Endothelial cell (in vitro differentiated cells): ENCODE data around the gene CD274. TPM values are rescaled to one million over a fixed set of nuclear protein-coding genes. Genes with fewer than 3 reads are reported as not detected.

ENCODE experiments used
- DNase-seq: peaks from one replicate; pipeline ENCODE4 v3.0.0; 2021; ENCODE audit warnings: low spot score
- H3K27ac Mint-ChIP-seq: one replicate; pipeline ENCODE4 v1.8.0; 2021; ENCODE audit warnings: mixed read lengths, inconsistent platforms; ENCODE audit not compliant: unreplicated experiment
- H3K27me3 Mint-ChIP-seq: one replicate; pipeline ENCODE4 v1.8.0; 2021; ENCODE audit warnings: mild to moderate bottlenecking, moderate library complexity, mixed read lengths, inconsistent platforms; ENCODE audit not compliant: unreplicated experiment
- H3K36me3 Mint-ChIP-seq: one replicate; pipeline ENCODE4 v1.8.0; 2021; ENCODE audit warnings: mild to moderate bottlenecking, low read depth, mixed read lengths, inconsistent platforms; ENCODE audit not compliant: unreplicated experiment
- H3K4me1 Mint-ChIP-seq: one replicate; pipeline ENCODE4 v1.8.0; 2021; ENCODE audit warnings: mild to moderate bottlenecking, mixed read lengths, inconsistent platforms; ENCODE audit not compliant: unreplicated experiment
- H3K4me3 Mint-ChIP-seq: one replicate; pipeline ENCODE4 v1.8.0; 2021; ENCODE audit warnings: mild to moderate bottlenecking, mixed read lengths, inconsistent platforms; ENCODE audit not compliant: unreplicated experiment
- H3K9me3 Mint-ChIP-seq: one replicate; pipeline ENCODE4 v1.8.0; 2021; ENCODE audit warnings: mixed read lengths, inconsistent platforms; ENCODE audit not compliant: unreplicated experiment
- total RNA-seq: library from RNA; stranded (reverse); fragmentation: NEBNext Ultra II Directional; extraction: Animal tissue kit (Norgen Biotek cat#: 25700); gene quantifications from one replicate; pipeline ENCODE4 v1.2.1, GENCODE V29; 2021; ENCODE audit not compliant: unreplicated experiment
- TF ChIP-seq, protein P1 (sequence below): fragments of 200-600 bp; sonication (generic); IDR thresholded peaks from one replicate; pipeline ENCODE4 v1.5.0; 2021; ENCODE audit warnings: antibody characterized with exemption; ENCODE audit not compliant: unreplicated experiment

CD274 gene
- total RNA-seq, 1 donor from 2014 or later: 0.56 TPM

DNA sequence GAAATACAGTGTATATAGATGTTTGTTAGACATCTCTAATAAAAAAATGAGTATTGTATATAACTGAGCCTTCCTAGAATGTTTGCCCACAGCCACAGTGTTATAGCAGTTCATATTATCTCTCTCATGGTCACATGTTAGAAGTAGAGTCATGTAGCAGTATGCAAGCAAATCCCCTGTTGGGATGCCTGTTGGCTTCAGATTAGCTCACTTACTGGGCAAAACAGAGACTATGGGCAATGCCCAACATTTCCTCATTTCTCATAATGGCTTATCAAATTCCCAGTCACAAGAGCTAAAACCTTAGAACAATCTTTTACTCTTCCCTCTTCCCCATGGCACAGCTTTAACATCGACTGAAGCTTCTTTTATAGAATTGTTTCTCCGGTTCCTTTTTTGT is 33.0 kb downstream of the CD274 start:
- TF ChIP-seq, protein P1, sequence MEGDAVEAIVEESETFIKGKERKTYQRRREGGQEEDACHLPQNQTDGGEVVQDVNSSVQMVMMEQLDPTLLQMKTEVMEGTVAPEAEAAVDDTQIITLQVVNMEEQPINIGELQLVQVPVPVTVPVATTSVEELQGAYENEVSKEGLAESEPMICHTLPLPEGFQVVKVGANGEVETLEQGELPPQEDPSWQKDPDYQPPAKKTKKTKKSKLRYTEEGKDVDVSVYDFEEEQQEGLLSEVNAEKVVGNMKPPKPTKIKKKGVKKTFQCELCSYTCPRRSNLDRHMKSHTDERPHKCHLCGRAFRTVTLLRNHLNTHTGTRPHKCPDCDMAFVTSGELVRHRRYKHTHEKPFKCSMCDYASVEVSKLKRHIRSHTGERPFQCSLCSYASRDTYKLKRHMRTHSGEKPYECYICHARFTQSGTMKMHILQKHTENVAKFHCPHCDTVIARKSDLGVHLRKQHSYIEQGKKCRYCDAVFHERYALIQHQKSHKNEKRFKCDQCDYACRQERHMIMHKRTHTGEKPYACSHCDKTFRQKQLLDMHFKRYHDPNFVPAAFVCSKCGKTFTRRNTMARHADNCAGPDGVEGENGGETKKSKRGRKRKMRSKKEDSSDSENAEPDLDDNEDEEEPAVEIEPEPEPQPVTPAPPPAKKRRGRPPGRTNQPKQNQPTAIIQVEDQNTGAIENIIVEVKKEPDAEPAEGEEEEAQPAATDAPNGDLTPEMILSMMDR: no peak
- H3K27me3 Mint-ChIP-seq: peaks cover 2% of the 10 kb centered on the region
- H3K4me1 Mint-ChIP-seq: no peaks in the 10 kb centered on the region
- no peaks in the 10 kb centered on the region for H3K36me3 Mint-ChIP-seq
- no peak for DNase-seq
- H3K9me3 Mint-ChIP-seq: no peaks in the 10 kb centered on the region
- no peak overlapping the region for H3K27ac Mint-ChIP-seq
- no peak overlapping the region for H3K4me3 Mint-ChIP-seq

DNA sequence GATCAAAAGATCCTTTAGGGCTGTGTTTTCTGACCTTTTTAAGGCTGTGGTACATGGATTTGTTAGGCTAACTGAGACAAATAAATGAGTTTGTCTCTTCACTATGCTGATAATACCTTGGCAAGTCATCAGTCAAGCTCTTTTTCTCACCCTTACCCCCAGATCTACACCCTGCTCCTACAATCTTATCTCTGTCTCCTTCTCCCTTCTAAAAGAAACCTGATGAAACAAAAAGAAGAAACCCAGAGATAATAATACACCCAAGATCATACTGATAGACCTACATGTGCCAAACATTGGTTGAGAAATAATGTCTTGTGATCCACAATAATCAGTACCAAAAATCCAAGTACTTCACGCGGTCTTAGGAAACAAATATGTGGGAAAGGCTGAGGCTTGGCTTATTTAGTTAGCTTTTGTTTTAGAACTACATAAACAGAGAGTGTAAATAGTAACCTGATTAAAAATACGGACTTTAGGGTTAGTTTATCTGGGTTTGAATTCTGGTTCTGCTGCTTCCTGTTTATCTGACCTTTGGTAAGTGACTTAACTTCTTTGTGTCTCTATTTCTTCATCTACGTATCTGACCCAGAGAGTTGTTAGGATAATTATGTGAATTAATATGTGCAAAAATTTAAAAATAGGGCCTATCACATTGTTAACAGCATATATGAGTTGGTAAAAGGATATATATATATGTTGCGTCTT is 35.2 kb downstream of the CD274 start:
- TF ChIP-seq, protein P1: no peak
- peaks cover 2% of the 10 kb centered on the region for H3K27me3 Mint-ChIP-seq
- H3K4me3 Mint-ChIP-seq: no peak overlapping the region
- H3K9me3 Mint-ChIP-seq: no peaks in the 10 kb centered on the region
- no peak for DNase-seq
- peaks cover 6% of the 10 kb centered on the region for H3K4me1 Mint-ChIP-seq
- no peak overlapping the region for H3K27ac Mint-ChIP-seq
- H3K36me3 Mint-ChIP-seq: no peaks in the 10 kb centered on the region

DNA sequence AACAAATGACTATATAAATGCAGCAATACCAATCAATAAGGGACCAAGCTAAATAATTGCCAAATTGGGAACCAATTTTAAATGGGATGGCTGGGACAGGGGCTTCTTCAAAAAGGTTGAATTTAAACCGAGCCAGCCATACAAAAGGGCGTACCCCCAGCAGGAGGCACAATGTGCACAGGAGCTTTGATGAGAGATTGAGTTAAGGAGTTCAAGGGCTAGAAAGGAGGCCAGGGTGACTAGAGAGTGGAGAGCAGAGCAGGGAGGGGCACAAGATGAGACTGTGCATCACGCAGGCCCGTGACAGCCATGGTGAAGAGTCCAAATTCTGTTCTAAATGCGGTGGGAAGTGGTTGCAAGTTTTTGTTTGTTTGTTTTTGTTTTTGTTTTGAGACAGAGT is 36.6 kb downstream of the CD274 start:
- H3K27ac Mint-ChIP-seq: no peak overlapping the region

DNA sequence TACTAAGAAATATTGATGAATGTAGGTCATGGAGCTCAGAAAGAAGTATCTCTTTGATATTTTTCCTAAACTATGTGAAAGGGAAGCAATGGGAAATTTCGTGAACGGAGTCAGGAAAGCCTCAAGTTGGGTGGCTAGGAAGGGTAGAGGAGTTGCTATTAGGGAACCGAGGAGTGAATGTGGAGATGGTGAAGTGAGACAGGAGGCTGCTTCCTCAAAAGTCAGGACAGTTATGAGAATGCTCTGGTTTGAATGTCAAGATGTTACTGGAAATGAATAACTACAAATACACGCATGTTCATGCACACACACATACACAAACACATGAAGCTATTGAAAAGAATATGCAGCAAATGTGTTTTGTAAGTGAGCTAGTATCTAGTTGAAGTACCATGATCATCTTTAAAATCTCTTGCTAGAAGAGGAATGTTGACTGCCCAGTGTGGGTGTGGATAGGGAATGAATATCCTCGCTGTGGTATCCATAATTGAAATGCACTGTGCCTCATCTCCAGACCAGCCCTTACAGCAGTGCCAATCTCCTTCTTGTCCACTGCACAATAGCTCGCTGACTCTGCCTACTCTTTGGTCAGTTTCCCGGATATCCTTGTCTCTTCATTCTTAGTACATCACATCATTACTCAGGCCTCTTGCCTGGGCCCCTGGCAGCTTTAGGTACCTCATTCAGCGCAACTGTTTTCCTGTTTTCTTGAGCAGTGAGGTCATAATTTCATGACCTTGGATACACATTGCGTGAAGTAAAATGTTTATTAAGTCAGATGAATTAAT is 38.1 kb downstream of the CD274 start:
- no peak overlapping the region for H3K27ac Mint-ChIP-seq

More for the DNA sequence above, 36.6 kb downstream of the CD274 start:
- Mint-ChIP-seq H3K4me3 (no peak overlapping the region), H3K36me3 (no peaks in the 10 kb centered on the region), H3K4me1 (peaks cover 6% of the 10 kb centered on the region), H3K27me3 (peaks cover 2% of the 10 kb centered on the region), H3K9me3 (no peaks in the 10 kb centered on the region)
- no peak for DNase-seq
- TF ChIP-seq, protein P1: no peak

More for the DNA sequence above, 38.1 kb downstream of the CD274 start:
- peaks cover 2% of the 10 kb centered on the region for H3K27me3 Mint-ChIP-seq
- no peaks in the 10 kb centered on the region for H3K9me3 Mint-ChIP-seq
- no peak overlapping the region for H3K4me3 Mint-ChIP-seq
- DNase-seq: no peak
- peaks cover 10% of the 10 kb centered on the region for H3K4me1 Mint-ChIP-seq
- TF ChIP-seq, protein P1: no peak
- H3K36me3 Mint-ChIP-seq: no peaks in the 10 kb centered on the region
